OCI-LY7 (cell line): Measurements from ENCODE around the gene NDRG2. TPM values are rescaled to one million over a fixed set of nuclear protein-coding genes. Genes with fewer than 3 reads are reported as not detected.

Experiments
- BruUV-seq: library from RNA; stranded (reverse); fragments of 400-500 nt; replicated peaks from 2 replicates; lab custom pipeline; 2021; lab: Mats Ljungman, UMichigan
- CTCF ChIA-PET: fragments of 300-600 bp; sonication (Branson Sonifier 250); formaldehyde crosslinking; loops from one replicate; lab custom pipeline; 2022; ENCODE audit warnings: antibody characterized with exemption; ENCODE audit not compliant: unreplicated experiment; lab: Charles Lee
- POLR2A ChIA-PET: fragments of 300-600 bp; sonication (Branson Sonifier 250); formaldehyde crosslinking; loops from one replicate; lab custom pipeline; 2022; ENCODE audit warnings: antibody characterized with exemption; lab: Charles Lee
- DNase-seq: peaks from one replicate; pipeline ENCODE4 v3.0.0-alpha.2; 2015; ENCODE audit warnings: low spot score
- H2AFZ ChIP-seq: fragments of 200-600 bp; sonication (generic), shearing (Covaris generic); 2 replicates; pipeline ENCODE4 v1.6.1; 2014; ENCODE audit warnings: mild to moderate bottlenecking, antibody characterized with exemption, low read length, moderate library complexity
- H3K27ac ChIP-seq: fragments of 200-600 bp; sonication (generic); 2 replicates; pipeline ENCODE4 v1.5.1; 2014; ENCODE audit warnings: mixed run types, low read depth, mild to moderate bottlenecking, moderate library complexity, low read length, inconsistent platforms; ENCODE audit not compliant: poor library complexity, severe bottlenecking
- H3K36me3 ChIP-seq: fragments of 200-600 bp; sonication (generic); 2 replicates; pipeline ENCODE4 v1.6.1; 2014; ENCODE audit warnings: mild to moderate bottlenecking, antibody characterized with exemption, low read length, moderate library complexity, mixed read lengths; ENCODE audit not compliant: insufficient read depth
- H3K4me1 ChIP-seq: fragments of 200-600 bp; sonication (generic); 2 replicates; pipeline ENCODE4 v1.5.1; 2014; ENCODE audit warnings: mild to moderate bottlenecking, low read length; ENCODE audit not compliant: insufficient read depth, poor library complexity, severe bottlenecking
- H3K4me2 ChIP-seq: fragments of 200-600 bp; sonication (generic); 2 replicates; pipeline ENCODE4 v1.6.1; 2014; ENCODE audit warnings: mild to moderate bottlenecking, low read length
- H3K4me3 ChIP-seq: fragments of 200-600 bp; sonication (generic); 2 replicates; pipeline ENCODE4 v1.5.1; 2014; ENCODE audit warnings: mild to moderate bottlenecking, low read depth, low read length; ENCODE audit not compliant: poor library complexity, severe bottlenecking
- H3K79me2 ChIP-seq: fragments of 200-600 bp; sonication (generic); 2 replicates; pipeline ENCODE4 v1.6.1; 2016; ENCODE audit warnings: low read depth, mild to moderate bottlenecking, low read length, moderate library complexity, mixed read lengths; ENCODE audit not compliant: insufficient read depth
- H3K9me2 ChIP-seq: fragments of 200-600 bp; sonication (generic); 2 replicates; pipeline ENCODE4 v1.6.1; 2016; ENCODE audit warnings: mild to moderate bottlenecking, low read length, mixed read lengths; ENCODE audit not compliant: insufficient read depth
- H3K9me3 ChIP-seq: fragments of 200-600 bp; sonication (generic); 2 replicates; pipeline ENCODE4 v1.6.1; 2014; ENCODE audit warnings: mild to moderate bottlenecking, mixed run types, low read length, mixed read lengths
- H4K20me1 ChIP-seq: fragments of 200-600 bp; sonication (generic); 2 replicates; pipeline ENCODE4 v1.6.1; 2014; ENCODE audit warnings: mild to moderate bottlenecking, antibody characterized with exemption, low read length, moderate library complexity, mixed read lengths; ENCODE audit not compliant: insufficient read depth
- CTCF ChIP-seq: fragments of 200-600 bp; sonication (generic); conservative IDR thresholded peaks from 2 replicates; pipeline ENCODE4 v1.5.1; 2014; ENCODE audit warnings: mild to moderate bottlenecking, antibody characterized with exemption, low read length, moderate library complexity, mixed read lengths
- EZH2phosphoT487 ChIP-seq: fragments of 200-600 bp; sonication (generic); IDR thresholded peaks from 2 replicates; pipeline ENCODE4 v1.6.1; 2018; ENCODE audit warnings: low read depth, borderline replicate concordance, mild to moderate bottlenecking, mixed run types, antibody characterized with exemption, low read length, moderate library complexity, mixed read lengths
- intact Hi-C: fragments of 100-400 bp; cut with micrococcal nuclease; formaldehyde crosslinking; loops from one replicate; pipeline ENCODE4 v1.10.0; 2022; ENCODE audit not compliant: unreplicated experiment
- total RNA-seq, 2 experiments: library from RNA; depleted of rRNA in 1 of 2; stranded (reverse); fragments of >200 nt in 1 of 2; shearing (Covaris generic) in 1 of 2; gene quantifications; 2 replicates each; pipeline ENCODE4 v1.2.3, GENCODE V29; 2014 to 2022

NDRG2 gene
- total RNA-seq, 2 experiments from 2014 or later = not detected

DNA sequence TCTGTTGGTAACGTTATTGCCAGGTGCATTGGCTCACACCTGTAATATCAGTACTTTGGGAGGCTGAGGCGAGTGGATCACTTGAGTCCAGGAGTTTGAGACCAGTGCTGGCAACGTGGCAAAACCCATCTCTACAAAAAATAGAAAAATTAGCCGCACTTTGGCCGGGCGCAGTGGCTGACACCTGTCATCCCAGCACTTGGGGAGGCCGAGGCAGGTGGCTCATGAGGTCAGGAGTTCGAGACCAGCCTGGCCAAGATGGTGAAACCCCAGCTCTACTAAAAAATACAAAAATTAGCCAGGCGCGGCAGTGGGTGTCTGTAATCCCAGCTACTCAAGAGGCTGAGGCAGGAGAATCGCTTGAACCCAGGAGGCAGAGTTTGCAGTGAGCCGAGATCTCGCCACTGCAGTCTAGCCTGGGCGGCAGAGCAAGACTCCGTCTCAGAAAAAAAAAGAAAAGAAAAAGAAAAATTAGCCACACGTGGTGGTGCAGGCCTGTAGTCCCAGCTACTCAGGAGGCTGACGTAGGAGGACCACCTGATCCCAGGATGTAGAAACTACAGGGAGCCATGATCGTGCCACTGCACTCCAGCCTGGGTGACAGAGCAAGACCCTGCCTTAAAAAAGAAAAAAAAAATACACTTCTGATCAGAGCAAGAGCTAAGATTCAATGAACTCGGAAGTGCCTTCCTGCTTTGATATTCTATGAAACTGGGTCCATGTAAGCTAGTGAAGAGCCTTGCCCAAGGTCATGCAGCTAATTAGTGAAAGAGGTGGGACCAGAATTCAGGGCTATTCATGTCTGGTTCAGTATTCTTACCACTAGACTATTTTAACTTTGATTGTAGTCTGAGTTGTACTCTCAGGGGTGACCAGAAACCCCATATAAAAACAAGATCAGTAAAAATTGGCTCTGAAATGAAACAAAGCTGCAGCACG lies 28.6 kb upstream of the NDRG2 start:
- ChIA-PET CTCF (no interaction called here), POLR2A (interaction anchor here (0.7 kb wide), 1 partner anchor 18 kb away, joined by 3 read pairs; no protein-coding TSS in a partner anchor)
- H3K4me3 ChIP-seq = no peak overlapping the region
- DNase-seq = no peak
- H4K20me1 ChIP-seq = no peaks in the 10 kb centered on the region
- H3K79me2 ChIP-seq = no peaks in the 10 kb centered on the region
- H3K9me3 ChIP-seq = no peaks in the 10 kb centered on the region
- H3K9me2 ChIP-seq = no peaks in the 10 kb centered on the region
- intact Hi-C loops = no loop called here
- H3K27ac ChIP-seq = no peak overlapping the region
- no peak for TF ChIP-seq EZH2phosphoT487
- no peak for TF ChIP-seq CTCF
- no peaks in the 10 kb centered on the region for H3K4me1 ChIP-seq
- H3K4me2 ChIP-seq = no peak overlapping the region
- H3K36me3 ChIP-seq = no peaks in the 10 kb centered on the region
- H2AFZ ChIP-seq = no peak overlapping the region
- BruUV-seq = no TSS peak

GRCh38 chr14:21050597-21050996 lies 25.7 kb upstream of the NDRG2 start:
- H4K20me1 ChIP-seq = no peaks in the 10 kb centered on the region
- H3K79me2 ChIP-seq = no peaks in the 10 kb centered on the region
- H3K4me2 ChIP-seq = no peak overlapping the region
- no peaks in the 10 kb centered on the region for H3K36me3 ChIP-seq
- no peaks in the 10 kb centered on the region for H3K4me1 ChIP-seq
- intact Hi-C loops = no loop called here
- TF ChIP-seq CTCF (no peak), EZH2phosphoT487 (no peak)
- no peak overlapping the region for H3K4me3 ChIP-seq
- POLR2A ChIA-PET = interaction anchor here (0.5 kb wide), 1 partner anchor 101 kb away, joined by 3 read pairs; no protein-coding TSS in a partner anchor
- BruUV-seq = no TSS peak
- no peaks in the 10 kb centered on the region for H3K9me3 ChIP-seq
- no peak overlapping the region for H3K27ac ChIP-seq
- no peak overlapping the region for H2AFZ ChIP-seq
- DNase-seq = no peak
- CTCF ChIA-PET = no interaction called here
- H3K9me2 ChIP-seq = no peaks in the 10 kb centered on the region

GRCh38 chr14:21049271-21049673 lies 24.4 kb upstream of the NDRG2 start:
- Histone ChIP-seq H3K4me3 (no peak overlapping the region), H3K4me2 (no peak overlapping the region), H4K20me1 (no peaks in the 10 kb centered on the region), H3K27ac (no peak overlapping the region), H3K9me2 (no peaks in the 10 kb centered on the region), H3K4me1 (no peaks in the 10 kb centered on the region), H3K79me2 (no peaks in the 10 kb centered on the region), H3K9me3 (no peaks in the 10 kb centered on the region), H3K36me3 (no peaks in the 10 kb centered on the region), H2AFZ (no peak overlapping the region)
- TF ChIP-seq CTCF = no peak
- no peak for TF ChIP-seq EZH2phosphoT487
- intact Hi-C loops = no loop called here
- ChIA-PET POLR2A (no interaction called here), CTCF (no interaction called here)
- BruUV-seq = no TSS peak
- DNase-seq = no peak
